ENCODE results near the gene RNU1-1. TPM values are rescaled to one million over a fixed set of nuclear protein-coding genes. Genes with fewer than 3 reads are reported as not detected.
"Not testable (repeated sequence)": the region's sequence is repeated elsewhere in the genome, so short reads cannot be mapped to it uniquely, and the experiment has no call there.

Gene RNU1-1
- total RNA-seq, 3 donors from 2014 or later (not counting 1 experiment from before 2014, with no cell fraction given): 2,937 to 3,261 (median 3,038) TPM

- ATAC-seq (no peak), DNase-seq (no peak)
- WGBS (ENCODE audit: insufficient coverage): 94% methylated on average over 6 of the region's 6 CpGs
- no peak overlapping the region for H3K4me3 Mint-ChIP-seq
- H3K9me3 Mint-ChIP-seq: no peaks in the 10 kb centered on the region
- intact Hi-C loops (cut with micrococcal nuclease): no loop called here
- H3K27me3 Mint-ChIP-seq (ENCODE audit: low read depth in 2 of 2): no peaks in the 10 kb centered on the region
- H3K27ac Mint-ChIP-seq: no peak overlapping the region
- H3K27ac ChIP-seq (ENCODE audit: low read length): no peak overlapping the region
- H3K27me3 ChIP-seq (ENCODE audit: control insufficient read depth, insufficient read depth, low read length): no peaks in the 10 kb centered on the region
- no peaks in the 10 kb centered on the region for H3K4me1 ChIP-seq (ENCODE audit: control insufficient read depth, insufficient read depth, low read length)
- H3K4me3 ChIP-seq (ENCODE audit: low read length): no peak overlapping the region
- H3K4me1 Mint-ChIP-seq: peaks cover 0 to 4% of the 10 kb centered on the region in 2 donors
- no peak for TF ChIP-seq CTCF (IDR thresholded peaks at IDR 0.05)
- no peaks in the 10 kb centered on the region for H3K9me3 ChIP-seq (ENCODE audit: control insufficient read depth, insufficient read depth, low read length)
- H3K36me3 ChIP-seq (ENCODE audit: control insufficient read depth, insufficient read depth, low read length): peaks cover 35% of the 10 kb centered on the region
- H3K36me3 Mint-ChIP-seq: no peaks in the 10 kb centered on the region
Measured at GRCh38 chr1:16484931-16485330, 29.2 kb downstream of the RNU1-1 start.

- no peak overlapping the region for H3K27ac Mint-ChIP-seq
- intact Hi-C loops (cut with micrococcal nuclease): no loop called here
- Histone ChIP-seq H3K36me3 (ENCODE audit: control insufficient read depth, insufficient read depth, low read length) (peaks cover 36% of the 10 kb centered on the region), H3K4me1 (ENCODE audit: control insufficient read depth, insufficient read depth, low read length) (no peaks in the 10 kb centered on the region), H3K9me3 (ENCODE audit: control insufficient read depth, insufficient read depth, low read length) (no peaks in the 10 kb centered on the region), H3K27me3 (ENCODE audit: control insufficient read depth, insufficient read depth, low read length) (no peaks in the 10 kb centered on the region), H3K27ac (ENCODE audit: low read length) (no peak overlapping the region), H3K4me3 (ENCODE audit: low read length) (no peak overlapping the region)
- no peaks in the 10 kb centered on the region for H3K27me3 Mint-ChIP-seq (ENCODE audit: low read depth in 2 of 2)
- no peak overlapping the region for H3K4me3 Mint-ChIP-seq
- peak in 1 of 3 donors; percentile 30 for ATAC-seq
- 96% methylated on average over 8 of the region's 8 CpGs for WGBS (ENCODE audit: insufficient coverage)
- peaks cover 0 to 4% of the 10 kb centered on the region in 2 donors for H3K4me1 Mint-ChIP-seq
- no peaks in the 10 kb centered on the region for H3K9me3 Mint-ChIP-seq
- no peak for DNase-seq
- no peak for TF ChIP-seq CTCF (IDR thresholded peaks at IDR 0.05)
- H3K36me3 Mint-ChIP-seq: no peaks in the 10 kb centered on the region
Measured at GRCh38 chr1:16484501-16484835, 29.6 kb downstream of the RNU1-1 start.

GRCh38 chr1:16483639-16484500 is 30.2 kb downstream of the RNU1-1 start:
- H3K4me3 ChIP-seq (ENCODE audit: low read length); H3K4me1 ChIP-seq (ENCODE audit: control insufficient read depth, insufficient read depth, low read length); H3K36me3 Mint-ChIP-seq; H3K27ac Mint-ChIP-seq; H3K9me3 Mint-ChIP-seq; intact Hi-C loops (cut with micrococcal nuclease); H3K27ac ChIP-seq (ENCODE audit: low read length); H3K4me1 Mint-ChIP-seq; DNase-seq; H3K9me3 ChIP-seq (ENCODE audit: control insufficient read depth, insufficient read depth, low read length); H3K27me3 ChIP-seq (ENCODE audit: control insufficient read depth, insufficient read depth, low read length); H3K27me3 Mint-ChIP-seq (ENCODE audit: low read depth in 2 of 2); H3K4me3 Mint-ChIP-seq: not testable (repeated sequence)
- H3K36me3 ChIP-seq (ENCODE audit: control insufficient read depth, insufficient read depth, low read length): peaks cover 36% of the 10 kb centered on the region
- peak in 1 of 3 donors; percentile 30 for ATAC-seq
- 95% methylated on average over 45 of the region's 45 CpGs for WGBS (ENCODE audit: insufficient coverage)

DNA sequence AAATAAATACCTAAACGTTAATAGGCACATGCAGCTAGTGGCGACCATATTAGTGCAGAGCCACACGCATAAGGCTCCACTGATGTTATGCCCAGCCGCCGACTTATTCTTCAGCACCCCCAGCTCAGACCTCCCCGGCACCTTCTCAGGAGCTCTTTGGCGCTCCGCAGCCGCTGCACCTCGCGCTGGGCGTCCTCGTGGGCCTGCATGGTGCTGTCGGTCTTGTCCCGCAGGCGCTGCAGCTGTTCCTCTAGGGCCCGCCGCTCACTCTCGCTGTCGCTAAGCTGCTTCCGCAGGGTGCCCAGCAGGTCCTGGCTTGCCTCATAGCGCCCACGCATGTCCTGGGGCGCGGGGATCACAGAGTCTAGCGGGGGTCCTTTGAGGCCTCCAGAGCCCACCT is 30.9 kb downstream of the RNU1-1 start:
- 97% methylated on average over 26 of the region's 26 CpGs for WGBS (ENCODE audit: insufficient coverage)
- ATAC-seq; H3K4me1 ChIP-seq (ENCODE audit: control insufficient read depth, insufficient read depth, low read length); H3K4me3 Mint-ChIP-seq; H3K36me3 Mint-ChIP-seq; H3K27me3 ChIP-seq (ENCODE audit: control insufficient read depth, insufficient read depth, low read length); H3K9me3 Mint-ChIP-seq; H3K27ac Mint-ChIP-seq; H3K27ac ChIP-seq (ENCODE audit: low read length); H3K27me3 Mint-ChIP-seq (ENCODE audit: low read depth in 2 of 2); H3K9me3 ChIP-seq (ENCODE audit: control insufficient read depth, insufficient read depth, low read length); DNase-seq; intact Hi-C loops (cut with micrococcal nuclease); H3K4me3 ChIP-seq (ENCODE audit: low read length); H3K4me1 Mint-ChIP-seq: not testable (repeated sequence)
- peaks cover 37% of the 10 kb centered on the region for H3K36me3 ChIP-seq (ENCODE audit: control insufficient read depth, insufficient read depth, low read length)
